Measurements from ENCODE around the gene RASGRF2.
"Not testable (repeated sequence)": the region's sequence is repeated elsewhere in the genome, so short reads cannot be mapped to it uniquely, and the experiment has no call there.

GRCh38 chr5:81028888-81029287 is 68.7 kb downstream of the RASGRF2 start:
- TF ChIP-seq POLR2A, CTCF (IDR thresholded peaks at IDR 0.05): not testable (repeated sequence)

All from uterus (tissue), 2 donors.